Adrenal gland (tissue), 12 donors: ENCODE measurements around the gene NHS. TPM values are rescaled to one million over a fixed set of nuclear protein-coding genes. Genes with fewer than 3 reads are reported as not detected.
A peak's percentile ranks its signal among the peaks of the same experiment; 100 is the strongest.

Source experiments
- DNase-seq, 7 donors: peaks; one replicate each; pipeline ENCODE4 v3.0.0-alpha.2; 2019 to 2020
- H3K27ac ChIP-seq, 5 donors: fragments of 200-600 bp; sonication (generic) in 4 of 5; 1 replicate in 3 of 5; 2 replicates in 2 of 5; pipeline versions ENCODE4 v1.5.1 to v1.8.0; 2016 to 2020; ENCODE audit warnings: mild to moderate bottlenecking in 1 of 5
- H3K27me3 ChIP-seq: fragments of 200-600 bp; 2 replicates; pipeline ENCODE4 v1.8.0; 2021
- H3K36me3 ChIP-seq, 2 donors: fragments of 200-600 bp; replicated peaks in 1 of 2; 1 replicate in 1 of 2; 2 replicates in 1 of 2; pipeline versions ENCODE4 v1.5.1 to v1.8.0; 2018 to 2022
- H3K4me1 ChIP-seq, 2 donors: fragments of 200-600 bp; replicated peaks in 1 of 2; 1 replicate in 1 of 2; 2 replicates in 1 of 2; pipeline versions ENCODE4 v1.5.1 to v1.8.0; 2018 to 2021
- H3K4me3 ChIP-seq, 4 donors: fragments of 200-600 bp; sonication (generic) in 3 of 4; one replicate each; pipeline ENCODE4 v1.5.1; 2016 to 2018
- H3K9me3 ChIP-seq, 3 donors: fragments of 200-600 bp; sonication (generic) in 1 of 3; replicated peaks in 1 of 3; 1 replicate in 2 of 3; 2 replicates in 1 of 3; pipeline versions ENCODE4 v1.5.1 to v1.8.0; 2016 to 2021
- CTCF ChIP-seq, 6 experiments: fragments of 450-650 bp in 4 of 6; fragments of 200-600 bp in 2 of 6; sonication (generic) in 1 of 6; IDR thresholded peaks; 1 replicate in 5 of 6; 2 replicates in 1 of 6; pipeline versions ENCODE4 v1.5.1 to v1.8.0; 2016 to 2021; ENCODE audit warnings: antibody characterized with exemption in 6 of 6, mild to moderate bottlenecking in 2 of 6, moderate library complexity in 1 of 6
- POLR2A ChIP-seq, 2 donors: fragments of 450-650 bp; IDR thresholded peaks; one replicate each; pipeline ENCODE4 v1.6.1; 2017; ENCODE audit warnings: antibody characterized with exemption in 2 of 2, mild to moderate bottlenecking in 2 of 2, moderate library complexity in 1 of 2
- WGBS, 4 donors: extraction: QIAGEN DNeasy Blood & Tissue Kit in 2 of 4; methylation state at CpG; one replicate each; pipeline versions ENCODE4 v1.1.5 to v1.1.7; 2013 to 2017; 5-methylcytosine and 5-hydroxymethylcytosine counted together
- intact Hi-C, 2 donors: fragments of 100-400 bp; cut with DNase I; formaldehyde crosslinking; loops; one replicate each; pipeline versions ENCODE4 v1.14.1 to v1.15.0; 2022 to 2023
- polyA plus RNA-seq, 3 donors: library from polyadenylated mRNA; stranded (reverse); fragments of 200-250 nt in 2 of 3; fragments of 350-450 nt in 1 of 3; fragmentation: Illumina TruSeq in 1 of 3; extraction: RNeasy Lipid Tissue Mini Kit (QIAGEN cat#74804) in 1 of 3; gene quantifications; one replicate each; pipeline ENCODE4 v1.2.3, GENCODE V29; 2013 to 2014
- total RNA-seq, 9 donors: library from RNA; depleted of rRNA in 4 of 9; stranded (reverse); fragments of >200 nt in 4 of 9; fragments of 120-200 nt in 1 of 9; fragmentation: NEBNext Ultra II Directional in 1 of 9; extraction: Animal tissue kit (Norgen Biotek cat#: 25700) in 1 of 9; gene quantifications; one replicate each; pipeline versions ENCODE4 v1.1.0 to v1.2.4, GENCODE V29; 2013 to 2023
- donor health status: healthy with polysubstance abuse.
- donor health status: Bipolar disorder and iron deficiency.
- donor health status: DM: yes; HTN: yes; CAD: no.
- donor health status: DM: no; HTN: no; CAD: no.
- donor health status: DM: no; HTN: no; CAD: no.
- donor health status: DM: yes; HTN: yes; CAD: no.

NHS gene
- total and polyA plus RNA-seq, 12 donors: 4.4 to 12.5 (median 6.8) TPM

- no peaks in the 10 kb centered on the region for H3K9me3 ChIP-seq
- no peak overlapping the region for H3K4me3 ChIP-seq
- peaks cover 0 to 6% of the 10 kb centered on the region in 2 donors for H3K4me1 ChIP-seq
- TF ChIP-seq CTCF (IDR thresholded peaks at IDR 0.05): no peak
- no peak for TF ChIP-seq POLR2A (IDR thresholded peaks at IDR 0.05)
- intact Hi-C loops: no loop called here
- DNase-seq: peak in 5 of 7 donors; percentile 22 to 35 (median 24)
- no peaks in the 10 kb centered on the region for H3K36me3 ChIP-seq
- WGBS, 4 donors: 22 to 65% (median 60%) methylated on average over 1 of the region's 1 CpG; no CpG with 5 or more reads in 1 of the 4 donors
- peaks cover 4% of the 10 kb centered on the region for H3K27me3 ChIP-seq
- H3K27ac ChIP-seq: no peak overlapping the region
These were observed 263.7 kb downstream of the NHS start for GRCh38 chrX:17638731-17639130.

DNA sequence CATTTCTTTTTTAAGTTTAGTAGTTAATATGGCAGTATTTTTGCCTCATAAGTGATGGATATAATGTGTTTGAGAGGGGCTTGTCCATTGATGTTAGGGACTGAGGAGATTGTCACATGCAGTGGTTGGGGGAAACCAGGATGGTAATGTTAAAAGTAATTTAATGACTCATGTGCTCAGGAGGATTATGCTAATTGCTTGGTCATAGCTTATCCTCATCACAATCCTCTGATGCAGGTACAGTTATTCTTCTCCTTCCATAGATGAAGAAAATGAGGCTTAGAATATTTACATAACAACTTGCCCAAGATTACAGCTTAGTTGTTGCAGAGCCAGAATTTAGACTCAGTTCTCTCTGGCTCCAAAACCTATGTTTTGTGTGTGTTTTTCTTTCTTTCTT, 267.9 kb downstream of the NHS start:
- no peaks in the 10 kb centered on the region for H3K4me1 ChIP-seq
- intact Hi-C loops: no loop called here
- TF ChIP-seq CTCF (IDR thresholded peaks at IDR 0.05): no peak
- no peak for TF ChIP-seq POLR2A (IDR thresholded peaks at IDR 0.05)
- no peaks in the 10 kb centered on the region for H3K36me3 ChIP-seq
- no peak for DNase-seq
- no peaks in the 10 kb centered on the region for H3K9me3 ChIP-seq
- no peak overlapping the region for H3K27ac ChIP-seq
- H3K4me3 ChIP-seq: no peak overlapping the region
- H3K27me3 ChIP-seq: peaks cover 4% of the 10 kb centered on the region

- DNase-seq: no peak
- H3K4me3 ChIP-seq: no peak overlapping the region
- intact Hi-C loops: no loop called here
- TF ChIP-seq CTCF (IDR thresholded peaks at IDR 0.05) (no peak), POLR2A (IDR thresholded peaks at IDR 0.05) (no peak)
- H3K9me3 ChIP-seq: no peaks in the 10 kb centered on the region
- H3K27ac ChIP-seq: no peak overlapping the region
- no peaks in the 10 kb centered on the region for H3K4me1 ChIP-seq
- no peaks in the 10 kb centered on the region for H3K36me3 ChIP-seq
- peaks cover 4% of the 10 kb centered on the region for H3K27me3 ChIP-seq
These were observed 268.5 kb downstream of the NHS start for GRCh38 chrX:17643528-17643927.

- no peak for DNase-seq
- Histone ChIP-seq H3K9me3 (no peaks in the 10 kb centered on the region), H3K4me3 (no peak overlapping the region), H3K4me1 (no peaks in the 10 kb centered on the region), H3K27ac (no peak overlapping the region), H3K27me3 (peaks cover 4% of the 10 kb centered on the region), H3K36me3 (no peaks in the 10 kb centered on the region)
- intact Hi-C loops: no loop called here
- no peak for TF ChIP-seq POLR2A (IDR thresholded peaks at IDR 0.05)
- no peak for TF ChIP-seq CTCF (IDR thresholded peaks at IDR 0.05)
- WGBS, 4 donors: 51 to 82% (median 59%) methylated on average over 1 of the region's 1 CpG
These were observed 269.0 kb downstream of the NHS start for GRCh38 chrX:17644001-17644400.
